Measurements from ENCODE around the gene EDNRA.

GRCh38 chr4:147539959-147540358 is 59.1 kb downstream of the EDNRA start:
- TF ChIP-seq EZH2 (IDR thresholded peaks at IDR 0.05; ENCODE audit: borderline replicate concordance, low read length) (no peak), CTCF (conservative IDR thresholded peaks at IDR 0.05 in 1 of 2, IDR thresholded peaks at IDR 0.05 in 1 of 2; ENCODE audit: extremely low read depth in 1 of 2, insufficient read depth in 1 of 2, low read depth in 1 of 2, low read length in 2 of 2) (no peak)
